GM19328 (cell line): Measurements from ENCODE around the gene AAR2.

ENCODE experiments used
- ATAC-seq: cut with Tn5 transposase; IDR thresholded peaks from one replicate; pipeline ENCODE4 v1.9.1; 2021; ENCODE audit warnings: mild to moderate bottlenecking, moderate library complexity; ENCODE audit not compliant: unreplicated experiment

AAR2 gene

DNA sequence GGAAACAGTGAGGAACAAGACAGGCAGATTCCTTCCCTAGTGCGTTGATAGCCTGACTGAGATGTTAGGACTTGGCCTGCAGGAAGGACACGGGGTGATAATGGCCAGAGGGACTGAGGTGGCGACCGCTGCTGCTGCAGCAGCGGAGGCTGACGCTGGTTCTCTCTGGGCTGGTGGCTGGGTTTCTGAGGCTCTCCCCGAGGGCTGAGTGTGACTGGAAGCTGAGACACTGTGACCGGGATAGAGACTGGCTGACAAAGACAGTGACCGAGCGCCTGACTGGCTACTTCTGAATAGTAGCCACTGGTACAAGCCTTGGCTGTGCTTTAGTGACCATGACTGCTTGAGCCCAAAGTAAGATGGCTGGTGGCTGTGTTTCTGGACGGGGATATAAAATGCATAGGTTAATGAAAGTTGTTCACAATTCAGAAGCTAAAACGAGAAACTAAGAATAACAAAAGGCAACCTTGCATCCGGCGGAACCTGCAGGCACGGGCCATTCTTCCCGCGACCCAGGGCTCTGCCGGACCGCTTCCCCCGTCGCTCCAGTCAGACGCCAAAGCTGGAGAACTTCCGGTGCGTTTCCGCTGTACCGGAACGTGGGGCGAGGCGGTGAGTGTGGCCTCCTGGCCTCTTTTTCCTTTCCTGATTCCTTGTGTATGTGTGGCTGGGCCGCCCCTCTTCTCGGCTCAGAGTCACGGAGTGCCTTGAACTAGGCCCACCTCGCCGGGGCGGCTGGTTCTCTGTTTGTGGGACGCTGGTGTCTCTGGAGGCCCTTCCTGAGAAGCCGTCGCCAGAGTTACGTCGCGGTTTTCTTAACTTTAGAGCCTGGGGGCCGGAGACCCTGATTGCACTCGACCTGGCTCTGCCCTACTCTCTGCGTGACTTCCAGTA lies at the start of gene AAR2:
Gene AAR2 (plus strand): TSS at position 587 of the 894 bp plus-strand sequence. CDS start 3,391 bp downstream, outside the sequence.
- ATAC-seq = peak; percentile 55

DNA sequence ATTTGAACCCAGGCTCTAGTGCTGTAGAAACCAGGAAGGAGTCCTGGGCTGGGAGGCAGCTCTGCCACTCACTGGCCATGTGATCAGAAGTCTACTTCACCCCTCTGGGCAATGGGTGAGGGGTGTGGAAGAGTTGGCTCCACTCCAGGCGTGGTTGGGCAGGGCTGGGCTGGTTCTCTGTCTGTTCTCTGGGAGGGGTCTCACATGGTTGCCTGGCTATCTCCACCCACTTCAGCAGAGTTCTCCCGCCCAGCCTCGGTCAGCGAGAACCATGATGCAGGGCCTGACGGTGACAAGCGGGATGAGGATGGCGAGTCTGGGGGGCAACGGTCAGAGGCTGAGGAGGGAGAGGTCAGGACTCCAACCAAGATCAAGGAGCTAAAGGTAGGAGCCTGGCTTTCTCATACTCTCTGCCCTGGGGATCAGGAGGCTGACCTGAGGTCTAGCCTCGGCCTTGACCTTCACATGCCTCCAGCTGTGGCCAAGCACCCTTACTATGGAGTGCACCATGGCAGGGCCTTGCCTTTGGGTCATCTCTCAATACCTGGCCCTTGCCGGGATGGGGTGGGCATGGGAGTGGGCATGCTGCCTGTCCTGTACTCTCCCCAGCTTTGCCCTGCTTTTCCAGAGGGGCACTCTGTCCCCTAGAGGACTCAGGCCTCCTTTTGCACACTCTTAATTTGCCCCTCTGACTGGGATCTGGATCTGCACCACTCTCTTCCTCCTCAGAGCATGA lies 42.1 kb upstream of the AAR2 start:
- ATAC-seq = no peak

GRCh38 chr20:36196676-36197075 lies 39.6 kb upstream of the AAR2 start:
- ATAC-seq = no peak

DNA sequence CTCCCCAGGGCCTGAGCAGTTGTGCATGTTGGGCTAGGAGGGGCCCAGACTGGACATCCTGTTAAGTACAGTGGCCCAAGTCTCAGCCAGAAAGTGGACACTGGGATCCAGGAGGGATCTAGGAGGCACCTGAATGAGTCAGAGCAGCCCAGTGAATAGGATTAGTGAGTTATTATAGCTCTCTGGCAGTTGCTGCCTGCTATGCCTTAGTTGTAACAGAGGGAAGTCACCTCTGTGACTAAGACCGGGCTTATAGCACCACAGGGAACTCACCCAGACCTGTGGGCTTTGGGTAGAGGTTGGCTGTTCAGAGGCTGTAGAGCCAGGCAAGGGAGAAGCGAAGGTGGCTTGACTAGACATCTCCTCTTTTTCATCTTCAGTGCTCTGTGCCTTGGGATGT lies 39.0 kb upstream of the AAR2 start:
- no peak for ATAC-seq

DNA sequence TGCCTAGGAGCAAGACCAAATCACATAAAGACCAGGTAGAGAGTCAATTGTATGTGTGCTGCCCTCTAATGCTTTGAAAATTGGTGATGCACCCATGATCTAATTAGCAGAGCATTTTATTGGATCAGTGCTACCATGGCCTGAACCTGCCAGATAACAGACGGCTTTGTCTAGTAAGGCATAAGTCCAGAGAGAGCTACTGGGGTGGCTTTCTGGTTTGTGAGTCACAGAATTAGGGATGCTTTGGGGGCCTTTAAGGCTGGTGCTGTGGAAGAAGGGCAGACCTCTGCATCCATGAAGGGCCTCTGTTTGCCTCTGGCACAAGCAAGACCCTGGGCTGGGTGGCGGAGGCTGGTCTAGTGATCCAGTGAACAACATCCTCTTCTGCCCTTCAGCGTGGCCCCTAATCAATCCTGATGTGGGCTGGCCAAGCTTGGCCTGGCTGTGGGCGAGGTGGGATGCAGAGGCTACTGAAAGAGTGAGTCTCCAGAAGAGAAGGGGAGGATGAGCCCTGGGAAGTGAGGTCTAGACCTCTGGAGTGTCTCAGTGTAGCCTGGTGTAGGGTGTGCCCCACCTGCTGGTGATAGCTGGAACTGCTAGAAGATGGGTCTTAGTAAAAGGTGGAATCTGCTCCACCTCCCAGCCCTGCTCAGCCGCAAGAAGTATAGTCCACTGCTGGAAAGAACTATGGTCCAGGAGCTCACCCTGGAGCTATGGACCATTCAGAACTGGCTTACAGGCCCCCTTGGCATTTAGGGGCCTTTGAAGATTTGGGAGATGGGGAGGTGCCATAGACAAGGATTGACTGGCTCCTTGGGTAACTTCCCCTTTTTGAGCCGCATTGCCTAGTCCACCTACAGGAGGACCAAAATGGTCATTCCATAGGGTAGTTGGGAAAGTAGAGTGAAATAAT lies 36.7 kb upstream of the AAR2 start:
- ATAC-seq = no peak

DNA sequence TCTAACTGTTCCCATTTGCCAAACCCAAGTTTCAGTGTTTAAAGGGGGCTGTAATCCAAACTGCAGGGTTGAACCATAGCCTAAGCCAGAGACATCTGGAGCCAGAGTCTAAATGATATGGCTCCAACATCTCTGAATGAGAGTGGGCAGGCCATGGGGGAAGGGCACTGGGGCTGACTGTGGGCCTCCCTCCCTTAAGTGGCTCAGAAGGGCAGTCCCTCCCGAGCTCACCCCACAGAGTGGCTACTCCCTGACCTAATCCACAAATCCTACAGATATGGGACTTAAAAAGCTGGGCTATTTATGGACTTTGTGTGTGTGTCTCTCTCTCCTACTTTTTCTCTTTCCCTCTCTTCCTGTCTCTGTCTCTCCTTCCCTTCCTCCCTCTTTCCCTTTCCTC lies 35.8 kb upstream of the AAR2 start:
- ATAC-seq = no peak

GRCh38 chr20:36201198-36201597 lies 35.1 kb upstream of the AAR2 start:
- no peak for ATAC-seq

DNA sequence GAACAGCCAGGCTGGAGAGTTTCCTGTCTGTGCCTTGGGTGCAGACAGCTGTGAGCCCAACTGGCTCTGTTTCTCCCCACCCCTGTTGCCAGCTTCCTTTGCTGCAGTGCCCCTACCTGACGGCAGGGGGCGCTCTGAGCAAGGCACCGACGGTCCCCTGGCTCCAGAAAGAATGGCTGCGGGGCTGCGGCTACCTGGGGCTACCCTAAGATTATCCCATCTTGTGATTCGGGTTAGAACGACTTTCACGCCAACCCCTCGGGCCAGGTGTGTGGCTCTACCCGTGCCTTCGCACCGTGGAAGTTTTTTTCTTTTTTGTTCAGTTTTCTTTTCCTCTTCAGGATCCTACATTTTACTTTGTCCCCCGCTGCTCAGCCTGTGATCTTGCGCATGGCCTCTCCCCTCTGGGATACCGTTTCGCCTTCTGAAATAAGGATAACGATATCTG lies 33.4 kb upstream of the AAR2 start:
- no peak for ATAC-seq

DNA sequence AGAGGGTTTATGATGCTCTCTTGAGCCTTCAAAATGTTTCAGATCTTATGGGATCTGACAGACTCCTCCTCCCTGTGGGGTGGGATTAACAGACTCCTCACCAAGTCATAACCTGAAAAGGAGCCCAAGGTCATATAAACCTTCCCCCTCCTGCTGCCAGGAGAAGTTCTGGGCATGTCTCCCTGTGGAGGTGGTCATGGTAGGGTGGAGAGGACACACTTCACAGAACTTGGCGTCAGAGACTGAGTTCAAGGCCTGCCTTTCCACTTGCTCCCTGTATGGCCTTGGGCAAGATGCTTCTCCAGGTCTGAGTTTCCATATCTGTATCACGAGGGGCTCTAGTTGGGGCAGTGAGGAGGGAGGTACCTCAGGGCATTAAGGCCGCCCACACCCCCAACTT lies 32.4 kb upstream of the AAR2 start:
- no peak for ATAC-seq

- ATAC-seq = no peak
Measured at GRCh38 chr20:36205026-36205425, 31.3 kb upstream of the AAR2 start.

- ATAC-seq = no peak
Measured at GRCh38 chr20:36206068-36206467, 30.2 kb upstream of the AAR2 start.

DNA sequence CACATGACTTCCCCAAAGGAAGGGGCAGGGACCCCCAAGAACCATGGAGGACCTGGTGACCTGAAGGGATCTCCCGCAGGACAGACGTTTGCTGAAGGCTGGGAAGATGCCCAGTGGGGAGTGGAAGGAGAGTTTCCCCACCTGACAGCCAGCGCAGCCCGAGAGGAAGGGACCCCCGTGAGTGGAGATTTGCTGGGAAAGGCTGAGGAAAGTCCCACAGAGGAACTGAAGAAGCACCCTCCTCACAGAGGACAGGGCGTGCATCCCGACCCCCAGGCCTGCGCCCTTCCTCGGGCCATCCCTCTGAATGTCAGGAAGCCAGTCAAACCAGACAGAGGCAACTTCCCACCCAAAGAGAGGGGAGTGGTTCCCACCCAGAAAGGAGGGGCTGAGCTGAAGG lies 29.6 kb upstream of the AAR2 start:
- no peak for ATAC-seq

DNA sequence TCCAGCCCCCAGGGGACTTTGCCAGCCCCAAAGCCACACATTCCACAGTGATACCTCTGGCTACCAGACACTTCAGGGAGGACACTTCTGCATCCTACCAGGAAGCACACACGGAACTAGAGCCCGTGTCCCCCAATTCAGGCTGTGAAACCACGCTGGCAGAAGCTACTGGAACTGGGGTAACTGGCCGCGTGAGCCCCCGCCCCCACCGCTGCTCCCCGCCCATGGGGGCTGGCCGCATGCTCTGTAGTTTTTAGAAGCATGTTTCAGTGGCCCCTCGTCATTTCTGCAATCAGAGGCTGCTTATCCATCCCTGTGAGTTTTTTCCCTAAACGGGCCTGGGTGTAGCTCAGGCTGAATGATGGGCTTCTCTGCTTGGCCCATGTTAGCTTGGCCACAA lies 28.7 kb upstream of the AAR2 start:
- ATAC-seq = no peak

DNA sequence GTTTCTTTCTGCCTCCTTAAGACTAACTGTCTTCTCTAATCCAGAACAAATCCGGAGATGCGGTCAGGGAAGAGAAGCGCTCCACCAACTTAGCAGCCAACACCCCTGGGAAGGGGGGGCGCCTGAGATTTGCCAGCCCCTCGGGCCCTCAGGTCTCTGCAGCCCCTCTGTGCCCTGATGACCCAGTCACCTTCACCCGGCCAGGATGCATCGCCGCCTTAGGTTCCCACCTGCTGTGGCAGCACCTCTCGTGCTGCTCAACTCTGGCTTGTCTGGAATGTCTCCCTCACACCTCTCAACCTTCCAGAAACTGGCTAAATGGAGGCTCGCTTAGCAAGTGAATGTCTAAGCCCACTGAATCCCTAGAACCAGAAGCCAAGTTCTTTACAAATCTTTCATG lies 28.0 kb upstream of the AAR2 start:
- no peak for ATAC-seq

GRCh38 chr20:36210436-36211021 lies 25.7 kb upstream of the AAR2 start:
- ATAC-seq = no peak

GRCh38 chr20:36213362-36213761 lies 22.9 kb upstream of the AAR2 start:
- no peak for ATAC-seq

GRCh38 chr20:36214684-36215256 lies 21.5 kb upstream of the AAR2 start:
- no peak for ATAC-seq

DNA sequence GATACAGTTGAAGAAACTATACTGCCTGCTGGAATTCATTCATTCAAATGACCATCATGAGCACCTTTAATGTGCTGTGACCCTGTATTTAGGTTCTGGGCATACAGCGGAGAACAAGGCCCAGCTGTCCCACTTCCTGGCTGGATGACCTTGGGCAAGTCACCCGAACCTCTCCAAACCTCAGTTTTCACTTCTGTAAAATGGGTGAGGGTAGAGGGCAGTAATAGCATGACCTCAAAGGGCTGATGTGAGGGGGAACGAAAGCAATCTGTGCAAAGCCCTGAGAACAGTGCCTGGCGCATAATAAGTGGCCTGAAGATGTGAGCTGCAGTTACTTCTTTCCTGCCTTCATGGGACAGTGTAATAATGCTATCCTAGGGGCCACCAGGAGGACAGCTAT lies 20.5 kb upstream of the AAR2 start:
- no peak for ATAC-seq

GRCh38 chr20:36216314-36217025 lies 19.8 kb upstream of the AAR2 start:
- ATAC-seq = no peak

DNA sequence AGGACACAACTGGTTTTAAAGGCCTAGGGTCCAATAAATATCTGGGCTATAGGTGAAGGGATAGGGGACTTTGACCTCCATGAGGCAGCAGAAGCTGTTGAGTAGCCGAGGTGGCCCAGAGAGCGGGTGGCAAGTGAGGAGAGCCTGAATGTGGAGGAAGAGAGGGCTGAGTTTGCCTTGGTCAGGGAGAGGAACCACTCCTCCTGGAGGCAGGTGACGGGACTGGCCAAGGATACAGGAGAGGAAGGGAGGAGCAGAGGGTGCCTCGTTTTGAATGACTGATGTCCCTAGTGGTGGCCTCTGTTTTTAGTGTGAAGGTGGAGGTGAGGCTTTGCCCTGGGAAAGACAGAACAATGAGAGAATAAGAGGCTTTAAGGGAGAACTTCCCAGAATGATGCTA lies 19.1 kb upstream of the AAR2 start:
- ATAC-seq = no peak
